Measurements from ENCODE around the gene IREB2. TPM values are rescaled to one million over a fixed set of nuclear protein-coding genes. Genes with fewer than 3 reads are reported as not detected.

Gene IREB2, protein sequence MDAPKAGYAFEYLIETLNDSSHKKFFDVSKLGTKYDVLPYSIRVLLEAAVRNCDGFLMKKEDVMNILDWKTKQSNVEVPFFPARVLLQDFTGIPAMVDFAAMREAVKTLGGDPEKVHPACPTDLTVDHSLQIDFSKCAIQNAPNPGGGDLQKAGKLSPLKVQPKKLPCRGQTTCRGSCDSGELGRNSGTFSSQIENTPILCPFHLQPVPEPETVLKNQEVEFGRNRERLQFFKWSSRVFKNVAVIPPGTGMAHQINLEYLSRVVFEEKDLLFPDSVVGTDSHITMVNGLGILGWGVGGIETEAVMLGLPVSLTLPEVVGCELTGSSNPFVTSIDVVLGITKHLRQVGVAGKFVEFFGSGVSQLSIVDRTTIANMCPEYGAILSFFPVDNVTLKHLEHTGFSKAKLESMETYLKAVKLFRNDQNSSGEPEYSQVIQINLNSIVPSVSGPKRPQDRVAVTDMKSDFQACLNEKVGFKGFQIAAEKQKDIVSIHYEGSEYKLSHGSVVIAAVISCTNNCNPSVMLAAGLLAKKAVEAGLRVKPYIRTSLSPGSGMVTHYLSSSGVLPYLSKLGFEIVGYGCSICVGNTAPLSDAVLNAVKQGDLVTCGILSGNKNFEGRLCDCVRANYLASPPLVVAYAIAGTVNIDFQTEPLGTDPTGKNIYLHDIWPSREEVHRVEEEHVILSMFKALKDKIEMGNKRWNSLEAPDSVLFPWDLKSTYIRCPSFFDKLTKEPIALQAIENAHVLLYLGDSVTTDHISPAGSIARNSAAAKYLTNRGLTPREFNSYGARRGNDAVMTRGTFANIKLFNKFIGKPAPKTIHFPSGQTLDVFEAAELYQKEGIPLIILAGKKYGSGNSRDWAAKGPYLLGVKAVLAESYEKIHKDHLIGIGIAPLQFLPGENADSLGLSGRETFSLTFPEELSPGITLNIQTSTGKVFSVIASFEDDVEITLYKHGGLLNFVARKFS
- total RNA-seq, result 10 to 100 TPM; 56.9 to 71.5 TPM
- polyA plus RNA-seq, result 10 to 100 TPM in 1 of 2 donors, 1 to 10 TPM in 1; 9.8 to 19.9 TPM
- long read RNA-seq, donor 1, full-length matches to known transcripts, result 6 of 6 reads
- long read RNA-seq, donor 1, partial matches to known transcripts, result 0 of 6 reads
- long read RNA-seq, donor 1, other reads (novel, unspliced or antisense), result 0 of 6 reads
- long read RNA-seq, donor 2, full-length matches to known transcripts, result 5 of 5 reads
- long read RNA-seq, donor 2, partial matches to known transcripts, result 0 of 5 reads
- long read RNA-seq, donor 2, other reads (novel, unspliced or antisense), result 0 of 5 reads
- long read RNA-seq, donor 3, full-length matches to known transcripts, result 6 of 6 reads
- long read RNA-seq, donor 3, partial matches to known transcripts, result 0 of 6 reads
- long read RNA-seq, donor 3, other reads (novel, unspliced or antisense), result 0 of 6 reads
- long read RNA-seq, donor 4, result 0 reads
- long read RNA-seq, donor 5, full-length matches to known transcripts, result 9 of 41 reads
- long read RNA-seq, donor 5, partial matches to known transcripts, result 32 of 41 reads
- long read RNA-seq, donor 5, other reads (novel, unspliced or antisense), result 0 of 41 reads

DNA sequence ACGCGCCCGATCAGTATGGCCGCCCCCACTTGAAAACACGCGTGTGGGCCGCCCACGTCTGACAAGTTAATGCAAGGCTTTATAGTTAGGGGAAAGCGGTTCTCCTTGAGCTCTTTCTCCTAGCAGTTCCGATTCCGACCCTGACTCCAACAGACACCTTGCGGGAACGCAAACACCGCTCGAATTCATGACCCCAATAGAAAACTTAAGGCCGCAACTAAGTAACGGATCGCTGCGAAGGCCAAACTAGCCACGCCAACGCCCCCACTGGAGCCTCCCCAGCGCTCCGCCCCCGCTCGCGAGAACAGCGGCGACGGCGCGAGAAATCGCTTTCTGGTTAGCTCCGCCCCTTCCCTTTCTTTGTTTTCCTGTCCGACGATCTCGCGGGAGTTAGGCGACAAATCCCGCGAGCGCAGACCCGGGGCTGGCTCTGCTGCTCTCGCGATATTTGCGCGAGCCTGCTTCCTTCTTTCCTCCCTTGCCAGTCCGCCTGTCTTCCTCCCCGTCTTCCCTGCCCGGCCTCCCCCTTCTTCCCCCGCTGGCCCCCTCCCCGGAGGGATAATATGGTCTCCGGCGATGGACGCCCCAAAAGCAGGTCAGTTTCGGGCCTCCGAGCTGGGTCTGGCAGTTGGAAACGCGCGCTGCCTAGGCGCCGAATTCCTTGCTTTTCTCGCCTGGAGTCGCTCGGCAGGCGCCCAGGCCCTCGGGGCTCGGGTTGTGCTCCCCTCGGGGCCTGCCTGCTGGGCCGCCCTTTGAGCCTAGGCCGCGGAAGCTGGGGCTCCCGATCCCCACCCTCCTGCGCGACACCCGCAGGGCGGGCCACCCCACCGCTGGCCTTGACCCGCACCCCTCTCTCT lies at the start of gene IREB2:
IREB2 (plus strand) TSS at position 455 of the 857 bp plus-strand sequence; CDS start at position 577, 122 bp downstream.
- ATAC-seq (ENCODE audit: insufficient read depth, low FRiP score) (peak; percentile 95), DNase-seq (peak; percentile 99 to 100 (median 99))
- Histone ChIP-seq H3K36me3 (ENCODE audit: control insufficient read depth in 4 of 4, insufficient read depth in 4 of 4, low read length in 4 of 4) (peaks cover 2 to 16% (median 13%) of the 10 kb centered on the region in 4 donors), H3K9me3 (ENCODE audit: control insufficient read depth in 4 of 4, insufficient read depth in 3 of 4, low read length in 3 of 4) (no peaks in the 10 kb centered on the region), H3K9ac (ENCODE audit: insufficient read depth in 1 of 2, low read length in 2 of 2) (peak within 1 kb of the TSS; percentile 91 to 98), H3K27me3 (ENCODE audit: control insufficient read depth in 3 of 3, insufficient read depth in 3 of 3, low read length in 2 of 3) (peaks cover 0 to 2% (median 0%) of the 10 kb centered on the region in 3 donors), H3K27ac (ENCODE audit: low read depth in 1 of 2, low read length in 1 of 2) (peak within 1 kb of the TSS; percentile 95 to 96), H3K4me3 (peak within 1 kb of the TSS; percentile 97), H3K4me1 (ENCODE audit: control insufficient read depth in 5 of 5, insufficient read depth in 5 of 5, low read length in 5 of 5) (peaks cover 3 to 22% (median 10%) of the 10 kb centered on the region in 5 donors)
- WGBS, 2 donors, result 0 to 1% methylated on average over 78 of the region's 78 CpGs
- TF ChIP-seq, protein P1, sequence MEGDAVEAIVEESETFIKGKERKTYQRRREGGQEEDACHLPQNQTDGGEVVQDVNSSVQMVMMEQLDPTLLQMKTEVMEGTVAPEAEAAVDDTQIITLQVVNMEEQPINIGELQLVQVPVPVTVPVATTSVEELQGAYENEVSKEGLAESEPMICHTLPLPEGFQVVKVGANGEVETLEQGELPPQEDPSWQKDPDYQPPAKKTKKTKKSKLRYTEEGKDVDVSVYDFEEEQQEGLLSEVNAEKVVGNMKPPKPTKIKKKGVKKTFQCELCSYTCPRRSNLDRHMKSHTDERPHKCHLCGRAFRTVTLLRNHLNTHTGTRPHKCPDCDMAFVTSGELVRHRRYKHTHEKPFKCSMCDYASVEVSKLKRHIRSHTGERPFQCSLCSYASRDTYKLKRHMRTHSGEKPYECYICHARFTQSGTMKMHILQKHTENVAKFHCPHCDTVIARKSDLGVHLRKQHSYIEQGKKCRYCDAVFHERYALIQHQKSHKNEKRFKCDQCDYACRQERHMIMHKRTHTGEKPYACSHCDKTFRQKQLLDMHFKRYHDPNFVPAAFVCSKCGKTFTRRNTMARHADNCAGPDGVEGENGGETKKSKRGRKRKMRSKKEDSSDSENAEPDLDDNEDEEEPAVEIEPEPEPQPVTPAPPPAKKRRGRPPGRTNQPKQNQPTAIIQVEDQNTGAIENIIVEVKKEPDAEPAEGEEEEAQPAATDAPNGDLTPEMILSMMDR (IDR thresholded peaks at IDR 0.05; ENCODE audit: control extremely low read depth, extremely low read depth), result no peak

DNA sequence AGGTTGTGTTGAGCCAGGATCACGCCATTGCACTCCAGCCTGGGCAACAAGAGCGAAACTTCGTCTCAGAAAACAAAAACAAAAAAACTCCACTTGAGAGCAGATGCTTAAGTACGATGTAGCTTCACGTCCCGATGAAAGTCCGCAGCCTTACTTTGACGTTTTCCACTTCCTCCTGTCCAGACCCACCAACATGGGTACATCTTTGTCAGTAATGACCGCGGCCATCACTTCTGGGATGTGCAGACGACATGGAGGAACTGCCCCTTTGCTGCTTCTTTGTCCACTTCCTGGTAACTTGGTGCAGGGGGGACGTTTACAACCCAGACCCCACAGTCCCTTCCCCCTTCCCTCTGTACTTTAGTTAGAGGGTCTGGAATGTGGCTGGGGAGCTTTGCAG lies 49.2 kb upstream of the IREB2 start:
- ATAC-seq (ENCODE audit: insufficient read depth, low FRiP score), result no peak
- Histone ChIP-seq H3K36me3 (ENCODE audit: control insufficient read depth in 4 of 4, insufficient read depth in 4 of 4, low read length in 4 of 4) (no peaks in the 10 kb centered on the region), H3K4me3 (no peak overlapping the region), H3K4me1 (ENCODE audit: control insufficient read depth in 5 of 5, insufficient read depth in 5 of 5, low read length in 5 of 5) (peaks cover 0 to 23% (median 3%) of the 10 kb centered on the region in 5 donors), H3K27me3 (ENCODE audit: control insufficient read depth in 3 of 3, insufficient read depth in 3 of 3, low read length in 2 of 3) (peaks cover 0 to 8% (median 4%) of the 10 kb centered on the region in 3 donors), H3K9me3 (ENCODE audit: control insufficient read depth in 4 of 4, insufficient read depth in 3 of 4, low read length in 3 of 4) (no peaks in the 10 kb centered on the region), H3K9ac (ENCODE audit: insufficient read depth in 1 of 2, low read length in 2 of 2) (no peak overlapping the region), H3K27ac (ENCODE audit: low read depth in 1 of 2, low read length in 1 of 2) (no peak overlapping the region)
- TF ChIP-seq, protein P1 (IDR thresholded peaks at IDR 0.05; ENCODE audit: control extremely low read depth, extremely low read depth), result no peak
- WGBS, 2 donors, result 80 to 83% methylated on average over 12 of the region's 12 CpGs
- no peak for DNase-seq
